Keratinocyte (primary cell): ENCODE data around the gene ABCB11. TPM values are rescaled to one million over a fixed set of nuclear protein-coding genes. Genes with fewer than 3 reads are reported as not detected.

Source experiments
- DNase-seq: peaks from one replicate; pipeline ENCODE4 v3.0.0-alpha.2; 2011; ENCODE audit warnings: low read depth, missing footprints, low spot score
- FAIRE-seq: peaks from 2 replicates; lab custom pipeline; 2011; peaks lifted over from hg19 to GRCh38; lab: Jason Lieb, UNC
- H2AFZ ChIP-seq: 2 replicates; pipeline ENCODE4 v1.6.0; 2012; ENCODE audit warnings: low read length, control low read depth, inconsistent platforms; ENCODE audit not compliant: control insufficient read depth
- H3K27ac ChIP-seq: 2 replicates; pipeline ENCODE4 v1.5.1; 2011; ENCODE audit warnings: low read length; ENCODE audit not compliant: control insufficient read depth, insufficient read depth
- H3K27me3 ChIP-seq: 3 replicates; pipeline ENCODE4 v1.6.0; 2011; ENCODE audit warnings: low read length; ENCODE audit not compliant: control insufficient read depth, insufficient read depth; ENCODE audit errors: extremely low read depth
- H3K36me3 ChIP-seq, 2 experiments: 2 replicates in 1 of 2; 3 replicates in 1 of 2; pipeline ENCODE4 v1.5.1; 2011; ENCODE audit warnings: low read length in 2 of 2, mild to moderate bottlenecking in 1 of 2; ENCODE audit not compliant: control insufficient read depth in 2 of 2, insufficient read depth in 2 of 2; ENCODE audit errors: extremely low read depth in 1 of 2
- H3K4me1 ChIP-seq: 3 replicates; pipeline ENCODE4 v1.5.1; 2011; ENCODE audit warnings: low read length; ENCODE audit not compliant: control insufficient read depth, insufficient read depth; ENCODE audit errors: extremely low read depth
- H3K4me2 ChIP-seq: 3 replicates; pipeline ENCODE4 v1.6.0; 2011; ENCODE audit warnings: low read depth, low read length; ENCODE audit not compliant: control insufficient read depth, insufficient read depth; ENCODE audit errors: extremely low read depth
- H3K4me3 ChIP-seq, 3 experiments: fragments of 200-600 bp in 1 of 3; sonication (generic) in 1 of 3; 2 replicates in 2 of 3; 3 replicates in 1 of 3; pipeline ENCODE4 v1.5.1; 2011 to 2016; ENCODE audit warnings: low read length in 3 of 3, mild to moderate bottlenecking in 3 of 3, control low read depth in 2 of 3, inconsistent platforms in 1 of 3, low read depth in 1 of 3, mixed read lengths in 1 of 3, mixed run types in 1 of 3, moderate library complexity in 1 of 3; ENCODE audit not compliant: control insufficient read depth in 2 of 3, insufficient read depth in 2 of 3; ENCODE audit errors: extremely low read depth in 1 of 3
- H3K79me2 ChIP-seq: 2 replicates; pipeline ENCODE4 v1.6.0; 2012; ENCODE audit warnings: low read length; ENCODE audit not compliant: control insufficient read depth, insufficient read depth
- H3K9ac ChIP-seq: 3 replicates; pipeline ENCODE4 v1.6.0; 2011; ENCODE audit warnings: low read length; ENCODE audit not compliant: control insufficient read depth, insufficient read depth; ENCODE audit errors: extremely low read depth
- H3K9me1 ChIP-seq: 3 replicates; pipeline ENCODE4 v1.6.0; 2011; ENCODE audit warnings: low read length; ENCODE audit not compliant: control insufficient read depth, insufficient read depth; ENCODE audit errors: extremely low read depth
- H3K9me3 ChIP-seq: 2 replicates; pipeline ENCODE4 v1.5.1; 2012; ENCODE audit warnings: low read depth, low read length; ENCODE audit not compliant: control insufficient read depth
- H4K20me1 ChIP-seq: 3 replicates; pipeline ENCODE4 v1.6.0; 2011; ENCODE audit warnings: low read length; ENCODE audit not compliant: control insufficient read depth, insufficient read depth; ENCODE audit errors: extremely low read depth
- CTCF ChIP-seq, 3 experiments: IDR thresholded peaks in 1 of 3; conservative IDR thresholded peaks in 1 of 3; optimal IDR thresholded peaks in 1 of 3; 2 replicates in 2 of 3; 3 replicates in 1 of 3; pipeline versions ENCODE3 to v1.5.1; 2011; ENCODE audit warnings: low read length in 3 of 3, mild to moderate bottlenecking in 3 of 3, moderate library complexity in 2 of 3, control low read depth in 1 of 3, inconsistent platforms in 1 of 3; ENCODE audit not compliant: insufficient read depth in 2 of 3; ENCODE audit errors: extremely low read depth in 1 of 3
- EZH2 ChIP-seq: IDR thresholded peaks from one replicate; pipeline ENCODE4 v1.6.1; 2012; ENCODE audit warnings: inconsistent platforms, mild to moderate bottlenecking, low read length, moderate library complexity
- dilution Hi-C: fragments of 300-500 bp; cut with MboI; formaldehyde crosslinking; loops from one replicate; pipeline ENCODE4 v1.7.0; 2020; ENCODE audit warnings: low sequenced_read_pairs; ENCODE audit not compliant: extremely low pct_ligation_motif_present
- polyA plus RNA-seq, 5 experiments: library from polyadenylated mRNA; depleted of rRNA in 3 of 5; stranded (reverse) in 3 of 5; stranded (forward) in 1 of 5; unstranded in 1 of 5; fragments of >200 nt; gene quantifications; 1 replicate in 1 of 5; 2 replicates in 3 of 5; 3 replicates in 1 of 5; pipeline versions ENCODE4 v1.2.1 to v1.2.3, GENCODE V29; 2011 to 2012; ENCODE audit warnings: missing spikeins in 2 of 5, low read depth in 1 of 5, low replicate concordance in 1 of 5

Gene ABCB11
- polyA plus RNA-seq, 1 donor (not counting 4 experiments of a cell fraction or from before 2014, with no cell fraction given), result 0.03 TPM

GRCh38 chr2:168961450-168962229 is 69.5 kb downstream of the ABCB11 start:
- no peak overlapping the region for H3K27ac ChIP-seq
- peak; percentile 76 for FAIRE-seq
- no peaks in the 10 kb centered on the region for H4K20me1 ChIP-seq
- no peak overlapping the region for H3K9ac ChIP-seq
- no peak overlapping the region for H3K4me2 ChIP-seq
- no peaks in the 10 kb centered on the region for H3K9me1 ChIP-seq
- no peaks in the 10 kb centered on the region for H3K36me3 ChIP-seq
- no peaks in the 10 kb centered on the region for H3K9me3 ChIP-seq
- TF ChIP-seq EZH2 (no peak), CTCF (optimal IDR thresholded peaks at IDR 0.05 in 1 of 3, IDR thresholded peaks at IDR 0.05 in 1 of 3, conservative IDR thresholded peaks at IDR 0.05 in 1 of 3; ENCODE audit: extremely low read depth in 1 of 3, insufficient read depth in 2 of 3, low read length in 3 of 3) (peak; percentile 59 to 75 (median 66))
- DNase-seq, result peak; percentile 44
- dilution Hi-C loops, result no loop called here
- no peak overlapping the region for H2AFZ ChIP-seq
- no peak overlapping the region for H3K4me3 ChIP-seq
- H3K4me1 ChIP-seq, result peaks cover 12% of the 10 kb centered on the region
- H3K79me2 ChIP-seq, result no peaks in the 10 kb centered on the region
- no peaks in the 10 kb centered on the region for H3K27me3 ChIP-seq

GRCh38 chr2:168956392-168956791 is 74.7 kb downstream of the ABCB11 start:
- Histone ChIP-seq H2AFZ (no peak overlapping the region), H3K9me1 (no peaks in the 10 kb centered on the region), H3K4me3 (no peak overlapping the region), H3K4me2 (no peak overlapping the region), H3K4me1 (no peaks in the 10 kb centered on the region), H3K27me3 (no peaks in the 10 kb centered on the region), H3K79me2 (no peaks in the 10 kb centered on the region), H3K9me3 (no peaks in the 10 kb centered on the region), H4K20me1 (no peaks in the 10 kb centered on the region), H3K36me3 (no peaks in the 10 kb centered on the region), H3K9ac (no peak overlapping the region), H3K27ac (no peak overlapping the region)
- FAIRE-seq, result no peak
- DNase-seq, result no peak
- TF ChIP-seq CTCF (optimal IDR thresholded peaks at IDR 0.05 in 1 of 3, IDR thresholded peaks at IDR 0.05 in 1 of 3, conservative IDR thresholded peaks at IDR 0.05 in 1 of 3; ENCODE audit: extremely low read depth in 1 of 3, insufficient read depth in 2 of 3, low read length in 3 of 3) (no peak), EZH2 (no peak)
- dilution Hi-C loops, result no loop called here
